GM13977 (cell line): ENCODE data around the gene CFAP74.

Experiments used
- DNase-seq: peaks from one replicate; pipeline ENCODE4 v3.0.0; 2012; ENCODE audit warnings: low spot score
- in situ Hi-C: fragments of 300-500 bp; cut with MboI; formaldehyde crosslinking; loops from one replicate; pipeline ENCODE4 v1.12.0; 2022; ENCODE audit warnings: low sequenced_read_pairs, low pct_unique_long_range_greater_than_20kb, mixed read lengths, inconsistent platforms; ENCODE audit not compliant: unreplicated experiment
- TF ChIP-seq, protein P1 (sequence below): IDR thresholded peaks from 2 replicates; pipeline ENCODE4 v1.5.1; 2012; ENCODE audit warnings: mild to moderate bottlenecking, control low read depth; ENCODE audit not compliant: insufficient read depth; ENCODE audit errors: extremely low read depth, missing control alignments

The CFAP74 gene

DNA sequence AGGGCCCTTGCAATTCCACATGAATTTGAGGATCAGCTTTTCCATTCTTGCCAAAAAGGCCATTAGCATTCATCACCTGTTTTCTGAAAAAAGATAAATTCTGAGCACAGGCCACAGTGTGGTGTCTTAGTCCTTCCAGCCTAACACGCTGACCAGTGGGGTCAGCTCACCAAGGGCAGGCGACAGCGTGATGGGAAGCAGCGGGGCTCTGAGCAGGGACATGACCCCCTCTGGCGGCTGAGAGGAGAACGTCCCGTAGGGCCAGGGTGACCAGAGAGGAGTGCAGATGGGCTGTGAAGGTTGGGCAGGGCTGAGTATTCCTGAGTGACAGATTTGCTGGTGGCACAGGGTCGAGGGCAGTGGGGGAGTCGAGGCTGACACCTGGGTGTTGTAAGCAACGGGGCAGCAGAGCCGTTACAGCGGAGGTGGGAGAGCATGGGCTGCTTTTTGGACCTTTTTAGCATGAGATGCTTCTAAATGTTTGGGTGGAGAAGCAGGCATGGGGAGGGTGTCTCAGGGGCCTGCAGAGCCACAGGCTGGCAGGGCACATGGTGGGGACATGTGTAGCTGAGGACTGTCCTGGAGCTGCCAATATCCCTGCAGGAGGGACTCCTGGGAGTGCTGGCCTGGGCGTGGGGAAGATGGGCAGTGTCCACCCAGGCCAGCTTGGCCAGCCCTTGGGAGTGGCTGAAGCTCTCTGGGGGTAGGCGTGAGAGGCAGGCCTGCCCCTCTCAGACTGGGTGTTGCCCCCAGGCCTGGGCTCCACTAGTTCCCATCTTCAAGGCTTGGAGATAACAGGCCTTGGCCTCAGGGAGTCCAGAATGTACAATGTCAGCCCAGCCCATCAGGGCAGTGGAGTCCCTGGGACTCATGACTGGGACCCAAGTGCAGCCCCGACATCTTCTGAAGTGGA, 97.1 kb downstream of the CFAP74 start:
- TF ChIP-seq, protein P1, sequence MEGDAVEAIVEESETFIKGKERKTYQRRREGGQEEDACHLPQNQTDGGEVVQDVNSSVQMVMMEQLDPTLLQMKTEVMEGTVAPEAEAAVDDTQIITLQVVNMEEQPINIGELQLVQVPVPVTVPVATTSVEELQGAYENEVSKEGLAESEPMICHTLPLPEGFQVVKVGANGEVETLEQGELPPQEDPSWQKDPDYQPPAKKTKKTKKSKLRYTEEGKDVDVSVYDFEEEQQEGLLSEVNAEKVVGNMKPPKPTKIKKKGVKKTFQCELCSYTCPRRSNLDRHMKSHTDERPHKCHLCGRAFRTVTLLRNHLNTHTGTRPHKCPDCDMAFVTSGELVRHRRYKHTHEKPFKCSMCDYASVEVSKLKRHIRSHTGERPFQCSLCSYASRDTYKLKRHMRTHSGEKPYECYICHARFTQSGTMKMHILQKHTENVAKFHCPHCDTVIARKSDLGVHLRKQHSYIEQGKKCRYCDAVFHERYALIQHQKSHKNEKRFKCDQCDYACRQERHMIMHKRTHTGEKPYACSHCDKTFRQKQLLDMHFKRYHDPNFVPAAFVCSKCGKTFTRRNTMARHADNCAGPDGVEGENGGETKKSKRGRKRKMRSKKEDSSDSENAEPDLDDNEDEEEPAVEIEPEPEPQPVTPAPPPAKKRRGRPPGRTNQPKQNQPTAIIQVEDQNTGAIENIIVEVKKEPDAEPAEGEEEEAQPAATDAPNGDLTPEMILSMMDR = peak; percentile 95
- in situ Hi-C loops = loop anchor here (10.0 kb wide), 1 partner anchor 122 kb away; no protein-coding TSS in a partner anchor
- peak; percentile 82 for DNase-seq

GRCh38 chr1:1903224-1903623, 100.4 kb downstream of the CFAP74 start:
- TF ChIP-seq, protein P1 = no peak
- no peak for DNase-seq
- in situ Hi-C loops = loop anchor here (10.0 kb wide), 1 partner anchor 118 kb away; no protein-coding TSS in a partner anchor

DNA sequence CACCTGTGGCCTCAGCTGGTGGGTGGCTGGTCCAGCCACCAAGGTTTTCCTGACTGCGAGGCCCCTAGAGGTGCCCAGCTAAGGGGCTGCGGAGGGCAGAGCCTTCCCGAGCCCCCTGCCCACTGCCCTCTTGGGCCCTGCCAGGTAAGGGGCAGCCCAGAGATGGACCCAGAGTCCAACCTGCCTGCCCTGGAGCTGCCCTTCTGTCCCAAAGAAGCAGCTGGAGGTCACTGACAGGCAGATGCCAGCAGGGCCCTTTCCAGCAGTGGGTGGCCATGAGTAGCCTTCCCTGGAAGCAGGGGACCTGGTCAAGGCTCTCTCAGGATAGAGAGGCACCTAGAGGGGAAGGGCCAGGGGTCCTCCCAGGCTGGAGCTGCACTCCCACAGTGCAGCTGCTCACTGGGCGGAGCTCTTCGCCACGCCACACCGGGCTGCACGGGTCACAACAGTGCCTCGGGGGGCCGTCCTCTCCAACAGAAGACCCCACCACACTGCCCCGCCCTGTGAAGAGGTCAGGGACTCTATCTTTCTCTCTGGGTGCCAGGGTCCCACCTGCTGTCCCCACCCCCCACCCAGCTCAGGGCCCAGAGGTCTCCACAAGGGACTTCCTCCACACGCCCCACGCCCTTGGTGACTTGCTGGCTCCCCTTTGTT, 101.8 kb downstream of the CFAP74 start:
- in situ Hi-C loops = loop anchor here (10.0 kb wide), 1 partner anchor 117 kb away; no protein-coding TSS in a partner anchor
- TF ChIP-seq, protein P1 = no peak
- no peak for DNase-seq

DNA sequence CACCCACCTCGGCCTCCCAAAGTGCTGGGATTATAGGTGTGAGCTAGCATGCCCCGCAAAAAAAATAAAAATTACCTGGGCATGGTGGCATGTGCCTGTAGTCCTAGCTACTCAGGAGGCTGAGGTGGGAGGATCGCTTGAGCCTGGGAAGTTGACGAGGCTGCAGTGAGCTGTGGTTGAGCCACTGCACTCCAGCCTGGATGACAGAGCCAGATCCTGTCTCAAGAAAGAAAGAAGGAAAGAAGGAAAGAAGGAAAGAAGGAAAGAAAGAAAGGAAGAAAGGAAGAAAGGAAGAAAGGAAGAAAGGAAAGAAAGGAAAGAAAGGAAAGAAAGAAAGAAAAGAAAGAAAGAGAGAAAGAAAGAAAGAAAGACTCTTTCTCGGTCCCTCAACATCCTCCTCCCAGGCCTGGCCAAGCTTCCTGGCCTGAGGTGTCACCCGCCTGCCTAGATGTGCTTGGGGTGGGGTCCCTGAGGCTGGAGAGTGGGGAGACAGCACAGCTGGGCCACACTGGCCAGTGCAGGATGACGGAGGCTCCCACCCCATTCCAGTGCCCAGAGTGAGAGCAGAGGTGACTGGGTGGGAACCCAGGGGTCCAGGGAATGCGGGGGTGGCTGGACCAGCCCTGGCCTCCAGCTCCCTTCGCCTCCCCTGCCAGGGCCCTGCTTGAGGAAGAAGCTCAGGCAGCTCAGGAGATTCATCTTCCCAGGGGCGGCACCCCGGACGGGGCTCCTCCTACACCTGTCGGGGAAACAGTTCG, 102.5 kb downstream of the CFAP74 start:
- in situ Hi-C loops = loop anchor here (10.0 kb wide), 1 partner anchor 116 kb away; no protein-coding TSS in a partner anchor
- TF ChIP-seq, protein P1 = no peak
- DNase-seq = no peak

DNA sequence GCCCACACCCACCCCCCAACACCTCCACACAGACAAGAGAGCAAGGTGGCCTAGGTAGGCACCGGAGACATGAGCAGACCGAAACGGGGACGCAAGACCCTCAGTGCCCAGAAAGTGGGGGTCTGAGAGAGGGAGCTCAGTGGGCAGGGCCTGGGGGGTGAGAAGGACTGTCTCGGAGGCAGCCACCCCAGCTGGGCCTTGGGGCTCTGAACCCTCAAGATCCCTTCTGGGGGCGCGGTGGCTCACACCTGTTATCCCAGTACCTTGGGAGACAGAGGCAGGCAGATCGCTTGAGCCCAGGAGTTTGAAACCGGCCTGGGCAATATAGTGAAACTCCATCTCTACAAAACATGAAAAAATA, 103.6 kb downstream of the CFAP74 start:
- in situ Hi-C loops = loop anchor here (10.0 kb wide), 1 partner anchor 115 kb away; no protein-coding TSS in a partner anchor
- no peak for DNase-seq
- TF ChIP-seq, protein P1 = no peak
